T-cell (primary cell): ENCODE results near the gene CCDC63. TPM values are rescaled to one million over a fixed set of nuclear protein-coding genes. Genes with fewer than 3 reads are reported as not detected.
A peak's percentile ranks its signal among the peaks of the same experiment; 100 is the strongest.

ENCODE experiments used
- ATAC-seq, 4 experiments: fragments of 200-7000 bp in 3 of 4; fragments of 150-1000 bp in 1 of 4; cut with Tn5 transposase; replicated peaks in 1 of 4; 1 replicate in 3 of 4; 2 replicates in 1 of 4; pipeline ENCODE4 v1.10.0; 2021; ENCODE audit warnings: moderate library complexity in 3 of 4, mild to moderate bottlenecking in 2 of 4, moderate number of reproducible peaks in 1 of 4
- CTCF ChIA-PET, 2 donors: fragments of 300-600 bp; sonication (Branson Sonifier 250); formaldehyde crosslinking; loops; one replicate each; lab custom pipeline; 2022; ENCODE audit warnings: antibody characterized with exemption in 2 of 2; lab: Charles Lee
- POLR2A ChIA-PET, 2 donors: fragments of 300-600 bp; sonication (Branson Sonifier 250); formaldehyde crosslinking; loops; one replicate each; lab custom pipeline; 2022; ENCODE audit warnings: antibody characterized with exemption in 2 of 2; lab: Charles Lee
- DNase-seq, 35 experiments: peaks; one replicate each; pipeline versions ENCODE4 v3.0.0 to v3.0.0-alpha.2; 2013 to 2023
- H3K27ac ChIP-seq: one replicate; pipeline ENCODE4 v1.5.1; 2013; ENCODE audit warnings: low read length
- H3K27me3 ChIP-seq, 2 experiments: replicated peaks in 1 of 2; 1 replicate in 1 of 2; 2 replicates in 1 of 2; pipeline versions ENCODE4 v1.6.1 to v1.7.0; 2013; ENCODE audit warnings: low read length in 1 of 2, mixed read lengths in 1 of 2; ENCODE audit not compliant: control insufficient read depth in 2 of 2, insufficient read depth in 2 of 2; ENCODE audit errors: extremely low read depth in 1 of 2
- H3K36me3 ChIP-seq, 2 donors: 1 replicate in 1 of 2; 2 replicates in 1 of 2; pipeline versions ENCODE4 v1.6.1 to v1.7.0; 2013; ENCODE audit warnings: low read length in 1 of 2; ENCODE audit not compliant: control insufficient read depth in 2 of 2, insufficient read depth in 1 of 2; ENCODE audit errors: extremely low read depth in 1 of 2
- H3K4me1 ChIP-seq, 2 experiments: 1 replicate in 1 of 2; 2 replicates in 1 of 2; pipeline versions ENCODE4 v1.6.1 to v1.7.0; 2013; ENCODE audit warnings: low read length in 2 of 2, mixed read lengths in 1 of 2; ENCODE audit not compliant: insufficient read depth in 2 of 2, control insufficient read depth in 1 of 2; ENCODE audit errors: extremely low read depth in 1 of 2
- H3K4me3 ChIP-seq, 2 donors: 1 replicate in 1 of 2; 2 replicates in 1 of 2; pipeline versions ENCODE4 v1.5.1 to v1.7.0; 2013; ENCODE audit warnings: mild to moderate bottlenecking in 2 of 2, low read length in 1 of 2, moderate library complexity in 1 of 2; ENCODE audit not compliant: control insufficient read depth in 1 of 2; ENCODE audit errors: extremely low read depth in 1 of 2
- H3K9me3 ChIP-seq: 2 replicates; pipeline ENCODE4 v1.7.0; 2013
- H3K27ac Mint-ChIP-seq, 2 donors: one replicate each; pipeline ENCODE4 v1.8.0; 2020 to 2021; ENCODE audit warnings: mild to moderate bottlenecking in 2 of 2, mixed read lengths in 2 of 2
- H3K27me3 Mint-ChIP-seq, 2 donors: one replicate each; pipeline ENCODE4 v1.8.0; 2021 to 2022; ENCODE audit warnings: mixed read lengths in 2 of 2
- H3K36me3 Mint-ChIP-seq: one replicate; pipeline ENCODE4 v1.8.0; 2021; ENCODE audit warnings: mixed read lengths
- H3K4me1 Mint-ChIP-seq, 3 donors: one replicate each; pipeline ENCODE4 v1.8.0; 2020 to 2022; ENCODE audit warnings: mixed read lengths in 3 of 3, mild to moderate bottlenecking in 1 of 3
- H3K4me3 Mint-ChIP-seq, 3 donors: one replicate each; pipeline ENCODE4 v1.8.0; 2020 to 2022; ENCODE audit warnings: mild to moderate bottlenecking in 3 of 3, mixed read lengths in 3 of 3, moderate library complexity in 3 of 3
- H3K9me3 Mint-ChIP-seq, 3 donors: one replicate each; pipeline ENCODE4 v1.8.0; 2020 to 2022; ENCODE audit warnings: mixed read lengths in 3 of 3
- WGBS: methylation state at CpG from one replicate; pipeline ENCODE4 v1.1.5; 2013; ENCODE audit warnings: missing lambda C conversion rate; ENCODE audit not compliant: insufficient coverage; 5-methylcytosine and 5-hydroxymethylcytosine counted together
- total RNA-seq, 35 experiments: library from RNA in 6 of 35; stranded (reverse) in 6 of 35; fragments of 120-200 nt in 1 of 35; gene quantifications; one replicate each; pipeline versions ENCODE4 v1.2.1 to v1.2.4 and lab custom pipeline; 2013 to 2026

CCDC63 gene
- total RNA-seq, 5 donors from 2014 or later (not counting 1 experiment from before 2014, with no cell fraction given): not detected

- Histone ChIP-seq H3K27me3 (peaks cover 0 to 35% of the 10 kb centered on the region in 2 experiments), H3K4me1 (peaks cover 2 to 5% of the 10 kb centered on the region in 2 experiments), H3K9me3 (no peaks in the 10 kb centered on the region), H3K36me3 (no peaks in the 10 kb centered on the region), H3K27ac (no peak overlapping the region), H3K4me3 (no peak overlapping the region)
- H3K27me3 Mint-ChIP-seq: peaks cover 0 to 11% of the 10 kb centered on the region in 2 donors
- H3K4me3 Mint-ChIP-seq: no peak overlapping the region
- H3K27ac Mint-ChIP-seq: no peak overlapping the region
- ATAC-seq (peak in 1 of 4 experiments; percentile 18), DNase-seq (no peak)
- ChIA-PET CTCF (interaction anchor here (0.6 to 1.0 kb wide), 3 partner anchors 64 to 477 kb away, joined by 4 to 10 read pairs (median 6); no protein-coding TSS in a partner anchor), POLR2A (no interaction called here)
- no peaks in the 10 kb centered on the region for H3K9me3 Mint-ChIP-seq
- peaks cover 6 to 8% (median 8%) of the 10 kb centered on the region in 3 donors for H3K4me1 Mint-ChIP-seq
- H3K36me3 Mint-ChIP-seq: no peaks in the 10 kb centered on the region
- WGBS: 57% methylated on average over 1 of the region's 3 CpGs
Measured at GRCh38 chr12:110893956-110894355, 47.2 kb downstream of the CCDC63 start.

DNA sequence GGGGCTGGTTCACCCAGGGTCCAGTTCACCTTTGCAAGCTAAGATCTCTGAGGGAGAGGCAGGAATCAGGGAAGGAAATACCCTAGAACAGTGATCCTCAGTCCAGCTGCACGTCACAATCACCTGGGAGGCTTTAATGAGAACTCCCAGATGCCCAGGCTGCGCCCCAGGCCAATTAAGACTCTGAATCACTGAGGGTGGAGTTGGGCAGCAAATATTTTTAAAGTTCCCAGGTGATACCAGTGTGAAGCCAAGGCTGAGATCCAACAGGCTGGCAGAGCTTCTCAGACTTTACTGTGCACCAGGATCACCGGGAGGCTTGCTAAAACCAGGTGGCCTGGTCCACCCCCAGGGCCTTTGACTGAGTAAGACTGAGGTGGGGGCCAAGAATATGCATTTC lies 49.8 kb downstream of the CCDC63 start:
- no peaks in the 10 kb centered on the region for H3K36me3 Mint-ChIP-seq
- H3K4me1 Mint-ChIP-seq: peaks cover 6 to 8% (median 8%) of the 10 kb centered on the region in 3 donors

DNA sequence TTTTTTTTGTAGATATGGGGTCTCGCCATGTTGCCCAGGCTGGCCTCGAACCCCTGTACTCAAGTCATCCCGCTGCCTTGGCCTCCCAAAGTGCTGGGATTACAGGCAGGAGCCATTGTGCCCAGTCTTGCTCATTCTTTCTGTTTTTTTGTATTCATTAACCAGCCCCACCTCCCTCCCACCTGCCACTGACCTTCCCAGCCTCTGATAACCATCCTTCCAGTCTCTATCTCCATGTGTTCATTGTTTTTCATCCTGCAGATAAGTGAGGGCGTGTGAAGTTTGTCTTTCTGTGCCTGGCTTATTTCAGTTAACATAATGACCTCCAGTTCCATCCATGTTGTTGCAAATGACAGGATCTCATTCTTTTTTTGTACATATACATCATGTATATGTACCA lies 54.6 kb downstream of the CCDC63 start:
- H3K36me3 Mint-ChIP-seq: no peaks in the 10 kb centered on the region
- H3K4me1 ChIP-seq: peaks cover 0 to 3% of the 10 kb centered on the region in 2 experiments
- 71% methylated on average over 1 of the region's 4 CpGs for WGBS
- ATAC-seq (no peak), DNase-seq (no peak)
- H3K27ac ChIP-seq: no peak overlapping the region
- no peaks in the 10 kb centered on the region for H3K9me3 Mint-ChIP-seq
- no peak overlapping the region for H3K4me3 ChIP-seq
- no peak overlapping the region for H3K27ac Mint-ChIP-seq
- no peaks in the 10 kb centered on the region for H3K9me3 ChIP-seq
- peaks cover 0 to 5% (median 0%) of the 10 kb centered on the region in 3 donors for H3K4me1 Mint-ChIP-seq
- peaks cover 0 to 13% of the 10 kb centered on the region in 2 experiments for H3K27me3 ChIP-seq
- POLR2A ChIA-PET: no interaction called here
- no peak overlapping the region for H3K4me3 Mint-ChIP-seq
- CTCF ChIA-PET: no interaction called here
- no peaks in the 10 kb centered on the region for H3K27me3 Mint-ChIP-seq
- H3K36me3 ChIP-seq: no peaks in the 10 kb centered on the region

More for the DNA sequence above, 49.8 kb downstream of the CCDC63 start:
- POLR2A ChIA-PET: interaction anchor here in 1 of 2 donors (0.6 kb wide), 1 partner anchor 1726 kb away, joined by 3 read pairs; no protein-coding TSS in a partner anchor
- Mint-ChIP-seq H3K27ac (no peak overlapping the region), H3K27me3 (peaks cover 0 to 11% of the 10 kb centered on the region in 2 donors), H3K9me3 (no peaks in the 10 kb centered on the region), H3K4me3 (no peak overlapping the region)
- DNase-seq (no peak), ATAC-seq (no peak)
- CTCF ChIA-PET: interaction anchor here (0.6 to 1.4 kb wide), 3 partner anchors 9 to 495 kb away, joined by 3 to 4 read pairs (median 3); no protein-coding TSS in a partner anchor
- no peak overlapping the region for H3K27ac ChIP-seq
- peaks cover 0 to 31% of the 10 kb centered on the region in 2 experiments for H3K27me3 ChIP-seq
- 70% methylated on average over 2 of the region's 3 CpGs for WGBS
- H3K4me3 ChIP-seq: no peak overlapping the region
- no peaks in the 10 kb centered on the region for H3K9me3 ChIP-seq
- H3K4me1 ChIP-seq: peaks cover 2 to 5% of the 10 kb centered on the region in 2 experiments
- H3K36me3 ChIP-seq: no peaks in the 10 kb centered on the region

DNA sequence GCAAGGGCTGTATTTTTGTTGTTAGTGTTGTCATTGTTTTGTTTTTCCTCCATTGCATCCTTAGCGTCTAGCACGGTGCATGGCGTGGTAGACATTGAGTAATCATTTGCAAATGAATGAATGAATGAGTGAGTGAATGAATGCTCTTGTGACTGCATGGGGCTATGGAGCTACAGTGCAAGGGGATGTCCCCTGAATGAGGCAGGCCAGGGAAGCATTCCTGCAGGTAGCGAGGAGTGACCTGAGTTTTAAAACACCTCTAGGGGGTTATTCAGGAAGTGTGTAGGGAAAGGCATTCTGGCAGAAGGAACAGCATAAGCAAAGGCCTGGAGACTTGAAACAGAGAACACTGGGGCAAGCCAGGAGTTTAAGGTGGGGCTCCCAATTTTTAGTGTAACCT lies 56.7 kb downstream of the CCDC63 start:
- no peak overlapping the region for H3K4me3 ChIP-seq
- no peak overlapping the region for H3K27ac Mint-ChIP-seq
- H3K4me1 Mint-ChIP-seq: peaks cover 0 to 6% (median 0%) of the 10 kb centered on the region in 3 donors
- H3K36me3 ChIP-seq: no peaks in the 10 kb centered on the region
- H3K9me3 Mint-ChIP-seq: no peaks in the 10 kb centered on the region
- H3K4me3 Mint-ChIP-seq: no peak overlapping the region
- no peaks in the 10 kb centered on the region for H3K36me3 Mint-ChIP-seq
- ChIA-PET POLR2A (no interaction called here), CTCF (no interaction called here)
- H3K4me1 ChIP-seq: peaks cover 0 to 3% of the 10 kb centered on the region in 2 experiments
- H3K27me3 ChIP-seq: peaks cover 0 to 10% of the 10 kb centered on the region in 2 experiments
- ATAC-seq (no peak), DNase-seq (no peak)
- H3K27ac ChIP-seq: no peak overlapping the region
- peaks cover 0 to 4% of the 10 kb centered on the region in 2 donors for H3K27me3 Mint-ChIP-seq
- H3K9me3 ChIP-seq: no peaks in the 10 kb centered on the region
- WGBS: 100% methylated on average over 4 of the region's 4 CpGs

- Histone ChIP-seq H3K4me3 (no peak overlapping the region), H3K27me3 (peaks cover 0 to 23% of the 10 kb centered on the region in 2 experiments), H3K9me3 (no peaks in the 10 kb centered on the region), H3K36me3 (no peaks in the 10 kb centered on the region), H3K27ac (no peak overlapping the region), H3K4me1 (peaks cover 0 to 3% of the 10 kb centered on the region in 2 experiments)
- ChIA-PET CTCF (no interaction called here), POLR2A (no interaction called here)
- Mint-ChIP-seq H3K36me3 (no peaks in the 10 kb centered on the region), H3K4me1 (peaks cover 0 to 6% (median 0%) of the 10 kb centered on the region in 3 donors), H3K4me3 (no peak overlapping the region), H3K9me3 (no peaks in the 10 kb centered on the region), H3K27ac (no peak overlapping the region), H3K27me3 (peaks cover 0 to 4% of the 10 kb centered on the region in 2 donors)
- 0% methylated on average over 1 of the region's 3 CpGs for WGBS
- peak in 1 of 4 experiments; percentile 17 for ATAC-seq
- DNase-seq: no peak
Measured at GRCh38 chr12:110906083-110906482, 59.3 kb downstream of the CCDC63 start.

GRCh38 chr12:110906516-110906915 lies 59.7 kb downstream of the CCDC63 start:
- WGBS: no CpG with 5 or more reads among the region's 5 CpGs
- no peak overlapping the region for H3K27ac ChIP-seq
- ChIA-PET CTCF (no interaction called here), POLR2A (no interaction called here)
- H3K27me3 ChIP-seq: peaks cover 0 to 27% of the 10 kb centered on the region in 2 experiments
- no peaks in the 10 kb centered on the region for H3K36me3 ChIP-seq
- H3K4me3 Mint-ChIP-seq: no peak overlapping the region
- peaks cover 0 to 6% of the 10 kb centered on the region in 2 donors for H3K27me3 Mint-ChIP-seq
- H3K9me3 Mint-ChIP-seq: no peaks in the 10 kb centered on the region
- DNase-seq (no peak), ATAC-seq (no peak)
- H3K27ac Mint-ChIP-seq: no peak overlapping the region
- H3K4me1 ChIP-seq: peaks cover 0 to 3% of the 10 kb centered on the region in 2 experiments
- H3K36me3 Mint-ChIP-seq: no peaks in the 10 kb centered on the region
- H3K9me3 ChIP-seq: no peaks in the 10 kb centered on the region
- H3K4me1 Mint-ChIP-seq: peaks cover 0 to 6% (median 0%) of the 10 kb centered on the region in 3 donors
- no peak overlapping the region for H3K4me3 ChIP-seq
